ENCODE results near the gene FAM163A. TPM values are rescaled to one million over a fixed set of nuclear protein-coding genes. Genes with fewer than 3 reads are reported as not detected.
A peak's percentile ranks its signal among the peaks of the same experiment; 100 is the strongest.
"Not testable (repeated sequence)": the region's sequence is repeated elsewhere in the genome, so short reads cannot be mapped to it uniquely, and the experiment has no call there.

Gene FAM163A
- total RNA-seq, 2 donors from 2014 or later = not detected

GRCh38 chr1:179803104-179803503 is 60.0 kb downstream of the FAM163A start:
- H3K9me3 Mint-ChIP-seq = no peaks in the 10 kb centered on the region
- ATAC-seq (no peak), DNase-seq (ENCODE audit: low spot score in 2 of 2) (no peak)
- H3K36me3 Mint-ChIP-seq = no peaks in the 10 kb centered on the region
- no peak overlapping the region for H3K27ac Mint-ChIP-seq

- no peak for DNase-seq (ENCODE audit: low spot score in 2 of 2)
- no peak for ATAC-seq
- H3K27ac Mint-ChIP-seq = peak overlapping the region in 1 of 2 donors; percentile 25
Measured at GRCh38 chr1:179803918-179804317, 60.8 kb downstream of the FAM163A start.

GRCh38 chr1:179804417-179804816 is 61.3 kb downstream of the FAM163A start:
- DNase-seq (ENCODE audit: low spot score in 2 of 2); ATAC-seq; H3K36me3 Mint-ChIP-seq; H3K9me3 Mint-ChIP-seq: not testable (repeated sequence)
- peak overlapping the region in 1 of 2 donors; percentile 25 for H3K27ac Mint-ChIP-seq

More at GRCh38 chr1:179803918-179804317, 60.8 kb downstream of the FAM163A start:
- Mint-ChIP-seq H3K36me3 (no peaks in the 10 kb centered on the region), H3K9me3 (no peaks in the 10 kb centered on the region)

GRCh38 chr1:179805291-179806195 is 62.5 kb downstream of the FAM163A start:
- Mint-ChIP-seq H3K27ac (no peak overlapping the region), H3K36me3 (no peaks in the 10 kb centered on the region), H3K9me3 (no peaks in the 10 kb centered on the region)
- no peak for DNase-seq (ENCODE audit: low spot score in 2 of 2)
- ATAC-seq = no peak

- DNase-seq (ENCODE audit: low spot score in 2 of 2) = no peak
- Mint-ChIP-seq H3K27ac (no peak overlapping the region), H3K9me3 (no peaks in the 10 kb centered on the region), H3K36me3 (no peaks in the 10 kb centered on the region)
- ATAC-seq = no peak
Measured at GRCh38 chr1:179806333-179806732, 63.2 kb downstream of the FAM163A start.

- no peak for ATAC-seq
- Mint-ChIP-seq H3K9me3 (no peaks in the 10 kb centered on the region), H3K36me3 (no peaks in the 10 kb centered on the region), H3K27ac (no peak overlapping the region)
- no peak for DNase-seq (ENCODE audit: low spot score in 2 of 2)
Measured at GRCh38 chr1:179807291-179807690, 64.2 kb downstream of the FAM163A start.

GRCh38 chr1:179807691-179808485 is 64.8 kb downstream of the FAM163A start:
- Mint-ChIP-seq H3K9me3 (no peaks in the 10 kb centered on the region), H3K36me3 (no peaks in the 10 kb centered on the region), H3K27ac (no peak overlapping the region)
- ATAC-seq = no peak
- DNase-seq (ENCODE audit: low spot score in 2 of 2) = no peak

GRCh38 chr1:179808503-179808902 is 65.4 kb downstream of the FAM163A start:
- H3K36me3 Mint-ChIP-seq = no peaks in the 10 kb centered on the region
- H3K27ac Mint-ChIP-seq = no peak overlapping the region
- ATAC-seq = no peak
- H3K9me3 Mint-ChIP-seq = no peaks in the 10 kb centered on the region
- DNase-seq (ENCODE audit: low spot score in 2 of 2) = no peak

- Mint-ChIP-seq H3K9me3 (no peaks in the 10 kb centered on the region), H3K27ac (no peak overlapping the region), H3K36me3 (no peaks in the 10 kb centered on the region)
- DNase-seq (ENCODE audit: low spot score in 2 of 2) (peak; percentile 64 to 66), ATAC-seq (peak; percentile 43 to 64)
Measured at GRCh38 chr1:179809506-179810366, 66.6 kb downstream of the FAM163A start.

GRCh38 chr1:179810367-179810715 is 67.2 kb downstream of the FAM163A start:
- H3K36me3 Mint-ChIP-seq = no peaks in the 10 kb centered on the region
- no peak for DNase-seq (ENCODE audit: low spot score in 2 of 2)
- no peaks in the 10 kb centered on the region for H3K9me3 Mint-ChIP-seq
- no peak for ATAC-seq
- H3K27ac Mint-ChIP-seq = no peak overlapping the region

- no peaks in the 10 kb centered on the region for H3K9me3 Mint-ChIP-seq
- no peak overlapping the region for H3K27ac Mint-ChIP-seq
- no peak for DNase-seq (ENCODE audit: low spot score in 2 of 2)
- H3K36me3 Mint-ChIP-seq = no peaks in the 10 kb centered on the region
- no peak for ATAC-seq
Measured at GRCh38 chr1:179812501-179813292, 69.6 kb downstream of the FAM163A start.

GRCh38 chr1:179813626-179814545 is 70.8 kb downstream of the FAM163A start:
- Mint-ChIP-seq H3K27ac (peak overlapping the region in 1 of 2 donors; percentile 83), H3K36me3 (no peaks in the 10 kb centered on the region), H3K9me3 (no peaks in the 10 kb centered on the region)
- ATAC-seq (no peak), DNase-seq (ENCODE audit: low spot score in 2 of 2) (no peak)

GRCh38 chr1:179814546-179814838 is 71.4 kb downstream of the FAM163A start:
- no peak for DNase-seq (ENCODE audit: low spot score in 2 of 2)
- peak in 1 of 2 donors; percentile 53 for ATAC-seq
- Mint-ChIP-seq H3K27ac (peak overlapping the region; percentile 83 to 88), H3K36me3 (no peaks in the 10 kb centered on the region), H3K9me3 (no peaks in the 10 kb centered on the region)

GRCh38 chr1:179815641-179816040 is 72.5 kb downstream of the FAM163A start:
- no peak for ATAC-seq
- Mint-ChIP-seq H3K36me3 (no peaks in the 10 kb centered on the region), H3K27ac (peak overlapping the region in 1 of 2 donors; percentile 83), H3K9me3 (no peaks in the 10 kb centered on the region)
- DNase-seq (ENCODE audit: low spot score in 2 of 2) = no peak
